Measurements from ENCODE around the gene RER1.

RER1 gene

GRCh38 chr1:2432441-2432844 lies 40.8 kb downstream of the RER1 start:
- TF ChIP-seq CTCF (IDR thresholded peaks at IDR 0.05; ENCODE audit: low read depth, low read length) = no peak
- Histone ChIP-seq H3K4me1 (no peaks in the 10 kb centered on the region), H3K9me3 (no peaks in the 10 kb centered on the region), H3K27me3 (no peaks in the 10 kb centered on the region), H3K4me3 (ENCODE audit: low read depth, low read length) (no peak overlapping the region), H3K36me3 (no peaks in the 10 kb centered on the region)
- no peak for DNase-seq

- no peak for DNase-seq
- Histone ChIP-seq H3K4me3 (ENCODE audit: low read depth, low read length) (no peak overlapping the region), H3K27me3 (no peaks in the 10 kb centered on the region), H3K4me1 (no peaks in the 10 kb centered on the region), H3K36me3 (no peaks in the 10 kb centered on the region), H3K9me3 (no peaks in the 10 kb centered on the region)
- no peak for TF ChIP-seq CTCF (IDR thresholded peaks at IDR 0.05; ENCODE audit: low read depth, low read length)
Measured at GRCh38 chr1:2433196-2433595, 41.6 kb downstream of the RER1 start.

- Histone ChIP-seq H3K4me1 (no peaks in the 10 kb centered on the region), H3K9me3 (no peaks in the 10 kb centered on the region), H3K27me3 (no peaks in the 10 kb centered on the region), H3K36me3 (no peaks in the 10 kb centered on the region), H3K4me3 (ENCODE audit: low read depth, low read length) (no peak overlapping the region)
- TF ChIP-seq CTCF (IDR thresholded peaks at IDR 0.05; ENCODE audit: low read depth, low read length) = no peak
- no peak for DNase-seq
Measured at GRCh38 chr1:2433936-2434655, 42.5 kb downstream of the RER1 start.

GRCh38 chr1:2435091-2435490 lies 43.5 kb downstream of the RER1 start:
- Histone ChIP-seq H3K27me3 (no peaks in the 10 kb centered on the region), H3K9me3 (no peaks in the 10 kb centered on the region), H3K4me3 (ENCODE audit: low read depth, low read length) (no peak overlapping the region), H3K4me1 (no peaks in the 10 kb centered on the region), H3K36me3 (no peaks in the 10 kb centered on the region)
- DNase-seq = no peak
- no peak for TF ChIP-seq CTCF (IDR thresholded peaks at IDR 0.05; ENCODE audit: low read depth, low read length)

GRCh38 chr1:2435746-2436355 lies 44.2 kb downstream of the RER1 start:
- no peaks in the 10 kb centered on the region for H3K27me3 ChIP-seq
- H3K4me1 ChIP-seq = no peaks in the 10 kb centered on the region
- no peaks in the 10 kb centered on the region for H3K9me3 ChIP-seq
- no peak for DNase-seq
- H3K4me3 ChIP-seq (ENCODE audit: low read depth, low read length) = no peak overlapping the region
- TF ChIP-seq CTCF (IDR thresholded peaks at IDR 0.05; ENCODE audit: low read depth, low read length) = no peak
- no peaks in the 10 kb centered on the region for H3K36me3 ChIP-seq

- DNase-seq = no peak
- Histone ChIP-seq H3K9me3 (no peaks in the 10 kb centered on the region), H3K4me1 (no peaks in the 10 kb centered on the region), H3K4me3 (ENCODE audit: low read depth, low read length) (no peak overlapping the region), H3K27me3 (no peaks in the 10 kb centered on the region), H3K36me3 (no peaks in the 10 kb centered on the region)
- no peak for TF ChIP-seq CTCF (IDR thresholded peaks at IDR 0.05; ENCODE audit: low read depth, low read length)
Measured at GRCh38 chr1:2436876-2437275, 45.2 kb downstream of the RER1 start.

All from BE2C (cell line).